SK-N-SH (cell line): ENCODE results near the gene ZNF407.

ENCODE experiments used
- POLR2AphosphoS5 ChIP-seq: IDR thresholded peaks from 2 replicates; pipeline ENCODE4 v1.6.1; 2012; ENCODE audit warnings: low read depth, low read length
- YY1 ChIP-seq: IDR thresholded peaks from 2 replicates; pipeline ENCODE4 v1.4.0; 2012; ENCODE audit warnings: low read depth, mild to moderate bottlenecking

DNA sequence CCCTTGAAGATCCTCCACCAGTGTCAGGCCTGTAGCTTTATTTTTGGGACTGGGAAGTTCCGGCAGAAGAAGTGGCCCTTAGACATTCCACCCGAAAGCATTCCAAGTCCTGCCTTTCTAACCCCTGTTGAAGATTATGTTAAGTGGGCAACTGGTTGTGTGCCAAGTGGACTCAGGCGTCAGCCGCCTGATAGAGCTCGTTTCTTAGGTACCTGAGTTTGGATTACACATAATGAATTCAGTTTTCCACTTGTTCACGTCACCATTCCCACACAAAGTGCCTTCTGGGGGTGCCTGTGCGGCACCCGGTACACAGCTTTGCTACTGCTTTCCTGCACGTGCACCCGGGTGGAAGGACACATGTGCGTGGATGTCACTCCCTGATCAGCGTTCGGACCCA is 454.8 kb downstream of the ZNF407 start:
- no peak for TF ChIP-seq YY1
- TF ChIP-seq POLR2AphosphoS5: no peak
